Kidney (tissue), 14 donors: ENCODE measurements around the gene CNPY1. TPM values are rescaled to one million over a fixed set of nuclear protein-coding genes. Genes with fewer than 3 reads are reported as not detected.

Source experiments
- DNase-seq, 5 donors: peaks; one replicate each; pipeline ENCODE4 v3.0.0-alpha.2; 2013 to 2020
- FAIRE-seq: peaks from 2 replicates; lab custom pipeline; 2012; peaks lifted over from hg19 to GRCh38; lab: Jason Lieb, UNC
- H3K27ac ChIP-seq, 2 donors: one replicate each; pipeline ENCODE4 v1.7.0; 2013; ENCODE audit warnings: low read depth in 2 of 2, low read length in 2 of 2, inconsistent platforms in 1 of 2
- H3K27me3 ChIP-seq: one replicate; pipeline ENCODE4 v1.7.1; 2013; ENCODE audit warnings: low read length, inconsistent platforms; ENCODE audit not compliant: control insufficient read depth, insufficient read depth
- H3K36me3 ChIP-seq, 3 donors: one replicate each; pipeline versions ENCODE4 v1.7.0 to v1.7.1; 2013; ENCODE audit warnings: low read length in 3 of 3, control low read depth in 1 of 3, inconsistent platforms in 1 of 3; ENCODE audit not compliant: insufficient read depth in 3 of 3, control insufficient read depth in 2 of 3
- H3K4me1 ChIP-seq, 3 donors: one replicate each; pipeline versions ENCODE4 v1.7.0 to v1.7.1; 2013; ENCODE audit warnings: low read length in 3 of 3, inconsistent platforms in 1 of 3, low read depth in 1 of 3; ENCODE audit not compliant: control insufficient read depth in 2 of 3, insufficient read depth in 2 of 3
- H3K4me3 ChIP-seq, 3 donors: one replicate each; pipeline versions ENCODE4 v1.7.0 to v1.8.1; 2013; ENCODE audit warnings: low read length in 3 of 3, control low read depth in 1 of 3, inconsistent platforms in 1 of 3
- H3K9ac ChIP-seq, 3 donors: one replicate each; pipeline versions ENCODE4 v1.7.0 to v1.7.1; 2013; ENCODE audit warnings: low read length in 3 of 3, control low read depth in 1 of 3, inconsistent platforms in 1 of 3
- H3K9me3 ChIP-seq, 3 donors: one replicate each; pipeline versions ENCODE4 v1.7.0 to v1.7.1; 2013; ENCODE audit warnings: low read length in 3 of 3, control low read depth in 1 of 3, inconsistent platforms in 1 of 3; ENCODE audit not compliant: control insufficient read depth in 2 of 3, insufficient read depth in 1 of 3
- intact Hi-C: fragments of 100-400 bp; cut with DNase I; formaldehyde crosslinking; loops from one replicate; pipeline ENCODE4 v1.11.1; 2022
- polyA plus RNA-seq: library from polyadenylated mRNA; stranded (reverse); fragments of 350-450 nt; fragmentation: Illumina TruSeq; extraction: RNeasy Lipid Tissue Mini Kit (QIAGEN cat#74804); gene quantifications from one replicate; pipeline ENCODE4 v1.2.3, GENCODE V29; 2014; ENCODE audit warnings: low read depth, low replicate concordance; ENCODE audit not compliant: insufficient read depth
- total RNA-seq: library from RNA; stranded (reverse); fragmentation: NEBNext Ultra II Directional; extraction: Animal tissue kit (Norgen Biotek cat#: 25700); gene quantifications from one replicate; pipeline ENCODE4 v1.2.1, GENCODE V29; 2021
- TF ChIP-seq, protein P1 (sequence below): IDR thresholded peaks from 3 replicates; pipeline ENCODE4 v1.5.1; 2012; ENCODE audit warnings: mild to moderate bottlenecking, moderate library complexity, borderline replicate concordance; ENCODE audit not compliant: insufficient read depth; ENCODE audit errors: extremely low read depth
- donor health status: control.
- donor health status: control.
- donor health status: control.
- donor health status: control.
- donor health status: control.
- donor health status: DM: yes; HTN: yes; CAD: no.
- donor health status: Normal renal cell carcinoma (clear cell type).

Gene CNPY1
- total and polyA plus RNA-seq, 2 donors from 2014 or later: not detected

DNA sequence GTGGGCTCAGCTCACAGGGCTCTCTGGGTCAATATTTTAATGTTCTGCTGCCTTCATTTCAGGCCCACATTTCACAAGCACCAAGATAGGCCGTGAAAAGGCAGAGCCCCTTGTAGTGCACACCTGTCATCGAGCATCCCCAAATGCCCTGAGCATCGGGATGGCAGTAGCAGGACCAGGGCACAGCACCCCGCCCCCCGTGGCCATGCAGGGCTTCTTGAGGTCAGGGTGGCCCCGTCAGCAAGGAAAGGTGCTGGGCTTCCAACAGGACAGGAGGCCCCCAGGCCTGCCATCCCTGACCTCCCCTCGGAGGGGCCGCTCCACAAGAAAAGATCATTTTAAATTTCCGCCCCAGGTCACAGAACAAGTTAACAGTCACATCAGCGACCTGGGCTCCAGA lies 2.9 kb upstream of the CNPY1 start:
- Histone ChIP-seq H3K27ac (no peak overlapping the region), H3K4me1 (no peaks in the 10 kb centered on the region), H3K36me3 (no peaks in the 10 kb centered on the region), H3K9ac (no peak overlapping the region), H3K9me3 (peaks cover 0 to 4% (median 0%) of the 10 kb centered on the region in 3 donors), H3K27me3 (no peaks in the 10 kb centered on the region), H3K4me3 (no peak overlapping the region)
- DNase-seq (no peak), FAIRE-seq (no peak)
- intact Hi-C loops: no loop called here
- TF ChIP-seq, protein P1, sequence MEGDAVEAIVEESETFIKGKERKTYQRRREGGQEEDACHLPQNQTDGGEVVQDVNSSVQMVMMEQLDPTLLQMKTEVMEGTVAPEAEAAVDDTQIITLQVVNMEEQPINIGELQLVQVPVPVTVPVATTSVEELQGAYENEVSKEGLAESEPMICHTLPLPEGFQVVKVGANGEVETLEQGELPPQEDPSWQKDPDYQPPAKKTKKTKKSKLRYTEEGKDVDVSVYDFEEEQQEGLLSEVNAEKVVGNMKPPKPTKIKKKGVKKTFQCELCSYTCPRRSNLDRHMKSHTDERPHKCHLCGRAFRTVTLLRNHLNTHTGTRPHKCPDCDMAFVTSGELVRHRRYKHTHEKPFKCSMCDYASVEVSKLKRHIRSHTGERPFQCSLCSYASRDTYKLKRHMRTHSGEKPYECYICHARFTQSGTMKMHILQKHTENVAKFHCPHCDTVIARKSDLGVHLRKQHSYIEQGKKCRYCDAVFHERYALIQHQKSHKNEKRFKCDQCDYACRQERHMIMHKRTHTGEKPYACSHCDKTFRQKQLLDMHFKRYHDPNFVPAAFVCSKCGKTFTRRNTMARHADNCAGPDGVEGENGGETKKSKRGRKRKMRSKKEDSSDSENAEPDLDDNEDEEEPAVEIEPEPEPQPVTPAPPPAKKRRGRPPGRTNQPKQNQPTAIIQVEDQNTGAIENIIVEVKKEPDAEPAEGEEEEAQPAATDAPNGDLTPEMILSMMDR: no peak

DNA sequence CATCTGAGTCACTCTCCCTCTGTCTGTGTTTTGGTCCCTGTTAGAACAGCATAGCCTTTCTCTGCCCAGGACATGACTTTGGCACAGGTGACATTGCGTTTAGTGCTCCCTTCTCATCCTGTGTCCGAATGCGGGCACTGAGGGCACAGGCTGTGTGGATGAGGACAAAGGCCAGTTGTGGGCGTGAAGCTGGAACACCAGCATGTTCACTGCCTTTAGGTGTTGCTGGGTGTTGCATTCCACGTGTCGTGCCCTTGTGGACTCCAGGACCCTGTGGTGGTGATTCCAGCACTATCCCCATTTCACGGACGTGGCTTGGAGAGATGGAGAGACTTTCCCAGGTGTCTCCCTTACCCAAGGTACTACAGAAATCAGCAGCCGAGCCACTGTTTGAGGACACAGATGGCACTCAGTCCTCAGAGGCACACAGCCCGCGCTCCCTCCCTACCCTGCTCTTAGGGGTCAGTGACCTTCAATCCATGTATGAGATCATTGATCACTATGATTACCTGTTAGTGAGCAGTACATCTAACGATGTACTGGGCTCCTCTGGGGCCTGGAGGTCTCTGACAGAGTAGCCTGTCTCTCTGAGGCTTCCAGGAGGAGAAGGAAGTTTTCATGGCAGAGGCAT lies 917 bp upstream of the CNPY1 start:
- H3K36me3 ChIP-seq: no peaks in the 10 kb centered on the region
- H3K4me1 ChIP-seq: no peaks in the 10 kb centered on the region
- no peak overlapping the region for H3K9ac ChIP-seq
- no peaks in the 10 kb centered on the region for H3K27me3 ChIP-seq
- intact Hi-C loops: no loop called here
- no peak for DNase-seq
- no peak for FAIRE-seq
- H3K4me3 ChIP-seq: no peak overlapping the region
- TF ChIP-seq, protein P1: no peak
- H3K27ac ChIP-seq: no peak overlapping the region
- peaks cover 0 to 2% (median 0%) of the 10 kb centered on the region in 3 donors for H3K9me3 ChIP-seq

DNA sequence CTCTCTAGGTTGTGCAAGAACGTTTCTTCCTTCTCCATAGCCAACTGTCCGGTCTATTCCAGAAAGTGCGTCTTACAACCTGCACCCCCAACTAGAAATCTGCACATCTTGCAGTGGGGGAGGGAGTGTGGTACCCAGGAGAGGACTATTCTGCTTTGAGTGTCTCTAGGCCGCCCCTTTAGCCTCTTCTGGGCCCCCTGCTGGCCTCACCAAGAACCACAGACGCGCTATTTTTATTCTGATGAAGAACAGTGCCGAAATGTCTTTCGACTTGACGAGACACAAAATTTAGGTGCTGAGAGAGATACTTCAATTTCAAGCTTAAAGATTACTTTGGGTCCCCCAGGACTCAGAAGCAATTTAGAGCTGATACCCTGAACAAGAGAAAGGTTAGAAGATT lies 1.0 kb downstream of the CNPY1 start:
- intact Hi-C loops: no loop called here
- Histone ChIP-seq H3K9me3 (no peaks in the 10 kb centered on the region), H3K27ac (no peak overlapping the region), H3K4me3 (no peak overlapping the region), H3K27me3 (no peaks in the 10 kb centered on the region), H3K4me1 (no peaks in the 10 kb centered on the region), H3K9ac (no peak overlapping the region), H3K36me3 (no peaks in the 10 kb centered on the region)
- FAIRE-seq (no peak), DNase-seq (no peak)
- TF ChIP-seq, protein P1: no peak

DNA sequence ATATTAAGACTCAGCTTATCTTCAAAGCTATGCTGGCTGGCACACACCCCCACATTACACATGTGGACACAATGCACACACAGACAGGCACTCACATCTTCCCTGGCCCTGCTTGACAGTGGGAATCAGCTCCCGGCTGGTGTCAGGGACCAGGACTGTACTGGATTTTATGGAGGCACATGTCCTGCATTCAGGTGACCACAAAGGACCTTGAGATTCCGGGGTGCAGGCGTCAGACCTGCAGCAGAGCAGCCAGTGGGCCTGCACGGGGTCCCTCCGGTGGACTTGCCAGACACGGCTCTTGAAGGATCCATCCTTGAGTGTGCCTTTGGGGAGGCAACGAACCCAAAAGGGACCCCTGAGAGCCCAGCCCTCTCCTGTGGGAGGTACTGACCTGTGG lies 1.9 kb downstream of the CNPY1 start:
- no peak overlapping the region for H3K27ac ChIP-seq
- H3K9me3 ChIP-seq: no peaks in the 10 kb centered on the region
- no peak for DNase-seq
- H3K27me3 ChIP-seq: no peaks in the 10 kb centered on the region
- H3K4me1 ChIP-seq: no peaks in the 10 kb centered on the region
- TF ChIP-seq, protein P1: no peak
- FAIRE-seq: no peak
- no peaks in the 10 kb centered on the region for H3K36me3 ChIP-seq
- H3K4me3 ChIP-seq: no peak overlapping the region
- no peak overlapping the region for H3K9ac ChIP-seq
- intact Hi-C loops: no loop called here
